COLO668 (cell line): Measurements from ENCODE around the gene DLGAP5.

Experiments
- DNase-seq: peaks from one replicate; lab custom pipeline; 2025; ENCODE audit not compliant: unreplicated experiment; lab: John Stamatoyannopoulos, UW

DLGAP5 gene

DNA sequence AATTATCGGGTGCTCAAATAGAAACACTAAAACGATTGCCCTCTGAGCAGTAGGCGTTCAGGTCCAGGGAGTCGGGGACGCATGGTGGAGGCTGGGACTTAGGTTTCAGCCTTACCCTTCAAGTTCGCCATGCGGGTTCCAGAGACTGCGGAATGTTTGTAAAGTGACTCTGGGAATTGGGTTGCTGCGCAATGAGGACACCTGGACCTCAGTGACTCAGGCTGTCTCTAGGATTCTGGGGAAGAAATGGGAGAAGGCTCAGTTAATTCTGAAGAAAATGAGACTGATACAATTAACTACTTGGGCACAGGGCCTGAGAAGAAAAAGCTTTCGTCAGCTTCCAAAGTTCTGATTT is 61.2 kb downstream of the DLGAP5 start:
- DNase-seq: no peak

GRCh38 chr14:55129428-55130195 is 61.8 kb downstream of the DLGAP5 start:
- peak; percentile 65 for DNase-seq

- DNase-seq: peak; percentile 57
These were observed 62.3 kb downstream of the DLGAP5 start, which contains the start of gene LGALS3 for GRCh38 chr14:55129086-55129427. Gene LGALS3 (plus strand): TSS chr14:55129252. CDS start chr14:55137374, 8,122 bp downstream.

DNA sequence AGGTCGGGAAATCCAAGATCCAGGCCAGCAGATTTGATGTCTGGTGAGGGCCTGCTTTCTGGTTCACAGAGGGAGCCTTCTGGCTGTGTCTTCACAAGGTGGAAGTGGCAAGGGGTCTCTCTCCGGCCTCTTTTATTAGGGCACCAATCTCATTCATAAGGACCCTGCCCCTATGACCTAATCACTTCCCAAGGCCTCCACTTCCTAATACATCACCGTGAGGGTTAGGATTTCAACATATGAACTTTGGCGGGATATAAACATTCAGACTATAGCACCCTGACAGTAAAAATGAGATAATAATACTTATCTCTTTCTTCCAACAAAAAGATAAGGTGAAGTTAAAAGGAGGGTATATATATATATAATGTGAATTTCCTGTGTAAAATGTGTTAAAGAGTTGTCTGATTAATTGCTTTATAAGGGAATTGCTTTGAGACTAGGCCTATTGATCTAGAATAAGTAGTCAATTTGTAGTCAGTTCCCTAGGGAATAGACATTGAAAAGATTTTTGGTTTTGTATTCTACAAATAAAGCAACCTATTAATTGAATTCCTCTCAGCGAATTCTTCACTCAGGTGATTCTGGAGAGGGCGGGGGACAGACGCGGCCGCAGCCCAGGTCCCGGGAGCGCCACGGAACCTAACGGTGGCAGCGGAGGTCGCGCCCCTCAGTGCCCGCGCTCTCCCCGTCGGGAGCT is 62.8 kb downstream of the DLGAP5 start:
- no peak for DNase-seq

GRCh38 chr14:55127460-55127951 is 63.9 kb downstream of the DLGAP5 start:
- DNase-seq: no peak

DNA sequence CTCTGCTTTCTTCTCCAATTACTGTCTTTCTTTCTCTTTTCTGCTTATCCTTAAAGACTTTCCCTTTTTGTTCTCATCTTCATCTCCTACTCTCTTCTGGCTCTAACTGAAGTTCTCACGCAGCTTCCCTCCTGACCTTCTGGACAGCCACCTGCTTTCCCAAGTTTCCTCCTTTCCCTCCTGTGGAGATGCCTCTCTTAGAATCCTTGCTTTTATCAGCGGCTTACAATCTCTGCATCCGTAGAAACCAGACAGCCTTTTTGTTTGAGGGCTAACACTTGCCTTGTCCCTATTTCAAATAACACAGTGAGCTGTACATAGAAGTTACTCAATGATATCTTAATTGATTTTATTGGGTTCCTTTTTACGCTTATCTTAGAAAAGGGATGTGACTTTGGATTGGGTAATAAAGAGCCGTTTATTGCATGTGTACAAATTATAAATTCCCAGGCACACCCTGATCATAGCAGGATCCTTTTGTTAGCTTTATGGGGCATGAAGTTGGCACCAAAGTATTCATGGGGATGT is 64.4 kb downstream of the DLGAP5 start:
- DNase-seq: no peak

- DNase-seq: no peak
These were observed 65.4 kb downstream of the DLGAP5 start for GRCh38 chr14:55126034-55126433.

GRCh38 chr14:55125403-55125802 is 66.0 kb downstream of the DLGAP5 start:
- peak; percentile 26 for DNase-seq

GRCh38 chr14:55124774-55125386 is 66.5 kb downstream of the DLGAP5 start:
- no peak for DNase-seq

DNA sequence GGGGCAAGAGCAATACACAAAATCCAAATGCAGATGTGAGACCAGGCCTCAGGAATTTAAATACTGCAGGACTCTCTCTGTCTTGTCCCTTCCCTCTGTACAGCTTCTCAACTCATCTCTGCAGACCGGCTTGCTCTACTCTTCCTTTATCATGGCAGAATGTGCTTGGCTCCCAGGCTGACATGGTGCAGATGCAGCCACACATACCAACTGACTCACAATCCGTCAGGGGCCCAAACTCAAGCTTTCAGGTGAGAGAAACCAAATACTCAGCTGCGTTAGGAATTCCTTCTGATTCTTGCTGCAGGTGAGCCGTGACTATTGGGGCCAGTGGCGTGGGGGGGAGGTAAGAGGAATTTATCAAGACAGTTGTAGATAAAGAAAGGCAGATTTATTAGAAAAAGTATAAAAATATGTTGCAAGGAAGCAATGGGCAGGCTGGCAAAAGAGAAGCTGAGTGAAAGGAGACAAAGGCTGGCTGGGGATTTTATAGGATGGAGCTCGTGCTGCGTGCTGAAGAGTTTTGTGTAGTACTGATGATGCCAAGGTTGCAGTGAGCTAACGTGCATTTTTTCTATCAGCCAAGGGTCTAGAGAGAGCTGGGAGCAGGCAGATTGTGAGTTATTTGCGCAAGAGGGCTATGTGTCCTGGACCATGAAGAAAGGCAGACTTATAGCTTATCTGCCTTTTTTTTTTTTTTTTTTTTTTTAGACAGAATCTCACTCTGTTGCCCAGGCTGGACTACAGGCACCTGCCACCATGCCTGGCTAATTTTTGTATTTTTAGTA is 67.3 kb downstream of the DLGAP5 start:
- DNase-seq: no peak

GRCh38 chr14:55123101-55123500 is 68.3 kb downstream of the DLGAP5 start:
- no peak for DNase-seq

- peak; percentile 43 for DNase-seq
These were observed 68.9 kb downstream of the DLGAP5 start for GRCh38 chr14:55122440-55122986.

DNA sequence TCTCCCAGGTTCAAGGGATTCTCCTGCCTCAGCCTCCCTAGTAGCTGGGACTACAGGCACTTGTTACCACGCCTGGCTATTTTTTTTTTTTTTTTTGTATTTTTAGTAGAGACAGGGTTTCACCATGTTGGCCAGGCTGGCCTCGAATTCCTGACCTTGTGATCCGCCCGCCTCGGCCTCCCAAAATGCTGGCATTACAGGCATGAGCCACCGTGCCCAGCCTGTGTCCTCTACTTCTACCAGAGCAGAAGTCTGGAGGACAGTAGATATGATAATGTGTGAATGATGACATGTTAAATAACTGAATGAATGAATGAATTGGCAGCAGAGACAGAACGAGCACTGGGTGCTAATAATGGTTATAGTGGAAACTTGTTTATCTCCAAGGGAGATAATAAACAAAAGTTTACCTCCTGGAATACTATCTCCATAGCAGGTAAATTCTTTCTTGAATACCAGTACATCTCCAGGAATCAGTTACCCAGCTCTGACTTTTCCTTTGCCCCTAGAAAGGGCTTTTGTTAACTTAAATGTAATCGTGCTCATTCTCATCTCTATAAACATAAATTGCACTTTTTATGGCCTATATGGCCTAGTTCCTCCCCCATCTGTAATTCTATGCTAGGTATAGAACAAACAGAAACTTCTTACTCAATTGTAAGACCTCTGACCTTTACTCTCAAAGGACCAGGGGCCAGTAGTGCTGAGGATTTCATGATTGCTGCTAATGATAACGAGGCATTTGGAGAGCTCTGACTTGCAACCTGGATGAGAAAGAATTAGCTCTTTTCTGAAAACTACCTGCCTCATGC is 69.6 kb downstream of the DLGAP5 start:
- DNase-seq: no peak

- no peak for DNase-seq
These were observed 70.6 kb downstream of the DLGAP5 start for GRCh38 chr14:55120571-55121495.

- no peak for DNase-seq
These were observed 72.6 kb downstream of the DLGAP5 start for GRCh38 chr14:55118761-55119160.

DNA sequence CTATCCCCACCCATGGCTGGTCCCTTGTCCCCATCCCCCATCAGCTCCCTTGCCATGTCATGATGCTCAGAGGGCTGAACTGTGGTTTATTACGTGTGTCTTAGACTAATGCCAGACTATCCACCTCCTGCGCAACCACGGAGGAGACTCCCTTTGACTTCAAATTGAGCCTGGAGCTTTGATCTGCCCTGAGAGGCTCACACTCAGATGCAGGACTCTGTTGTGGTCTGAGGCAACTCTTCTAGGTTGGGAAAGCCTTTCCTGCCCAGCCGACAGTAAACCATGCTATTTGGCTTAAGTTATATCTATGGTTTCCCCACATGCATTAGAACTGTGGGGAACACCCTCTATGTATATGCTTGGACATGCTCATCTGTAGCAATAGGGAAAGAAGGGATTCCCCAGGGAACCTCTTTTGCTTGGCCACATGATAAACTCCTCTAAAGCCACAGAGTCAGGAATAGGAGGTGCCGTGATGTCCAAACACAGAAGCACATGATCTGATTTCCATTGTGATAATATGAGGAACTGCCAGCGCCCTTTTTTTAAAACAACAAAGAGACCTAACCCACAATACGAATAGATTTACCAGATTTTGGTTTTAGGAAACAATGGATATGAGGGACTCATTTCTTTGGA is 73.5 kb downstream of the DLGAP5 start:
- DNase-seq: no peak

DNA sequence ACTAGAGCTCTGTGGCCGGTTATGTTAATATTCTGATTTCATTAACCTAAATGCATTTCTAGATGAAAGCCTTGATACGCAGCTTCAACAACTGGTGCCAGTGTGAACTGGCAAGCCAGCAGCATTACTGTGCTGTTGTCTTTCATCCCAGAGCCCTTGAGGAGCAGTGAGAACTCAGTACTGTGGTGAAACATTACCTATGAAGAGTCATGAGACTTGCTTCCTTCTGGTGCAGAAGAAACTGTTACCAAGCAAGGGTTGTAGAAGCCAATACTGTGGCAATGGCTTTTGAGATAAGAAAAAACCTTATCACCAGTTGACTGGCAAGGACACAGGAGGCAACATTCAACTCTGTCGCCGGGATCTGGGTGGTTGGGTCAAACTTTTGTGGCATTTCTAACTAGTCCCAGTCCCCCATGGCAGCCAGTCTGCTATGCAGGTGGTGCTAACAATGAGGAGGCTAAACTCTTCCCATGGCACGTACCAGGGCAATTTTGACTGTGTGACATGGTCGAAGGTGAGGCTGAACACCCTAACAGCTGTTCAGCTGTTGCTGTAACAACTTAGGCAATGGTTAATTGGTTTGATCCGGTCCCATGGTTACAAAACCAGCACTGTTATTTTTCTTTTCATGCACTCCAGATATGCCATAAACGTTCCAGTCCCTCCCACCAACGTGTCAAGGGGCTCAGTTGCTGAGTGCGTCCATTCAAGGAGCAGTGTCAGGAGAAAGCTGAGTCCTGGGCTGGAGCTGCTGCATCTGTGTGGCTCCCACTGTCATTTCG is 74.9 kb downstream of the DLGAP5 start:
- DNase-seq: no peak

- no peak for DNase-seq
These were observed 75.5 kb downstream of the DLGAP5 start for GRCh38 chr14:55115861-55116245.
